WI38 (cell line): ENCODE data around the gene IFIT1B.
"Not testable (repeated sequence)": the region's sequence is repeated elsewhere in the genome, so short reads cannot be mapped to it uniquely, and the experiment has no call there.

ENCODE experiments used
- H3K4me3 ChIP-seq: 2 replicates; pipeline ENCODE4 v1.5.1; 2011; ENCODE audit warnings: low read depth, mild to moderate bottlenecking, control low read depth, low read length
- TF ChIP-seq, protein P1 (sequence below): IDR thresholded peaks from 2 replicates; pipeline ENCODE4 v1.5.1; 2012; ENCODE audit warnings: low read depth, mild to moderate bottlenecking, control low read depth, low read length

The IFIT1B gene

DNA sequence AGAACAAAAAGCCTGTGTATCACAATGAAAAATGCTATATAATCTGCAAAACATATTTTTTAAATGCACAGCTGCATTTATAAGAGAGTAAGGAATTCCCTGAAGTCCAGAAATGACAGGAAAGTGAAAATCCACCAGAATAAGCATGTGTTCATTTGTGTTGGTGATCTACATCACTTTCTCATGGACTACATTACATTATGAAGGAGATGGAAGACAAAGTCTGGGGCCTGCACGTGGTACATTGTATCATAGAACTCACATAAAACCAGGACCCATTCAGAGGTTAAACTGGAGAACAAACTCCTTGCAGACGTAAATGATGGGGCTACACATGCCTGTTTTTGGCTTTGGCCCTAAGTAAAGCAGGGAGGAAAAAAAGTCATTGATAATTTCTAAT is 33.7 kb upstream of the IFIT1B start:
- TF ChIP-seq, protein P1, sequence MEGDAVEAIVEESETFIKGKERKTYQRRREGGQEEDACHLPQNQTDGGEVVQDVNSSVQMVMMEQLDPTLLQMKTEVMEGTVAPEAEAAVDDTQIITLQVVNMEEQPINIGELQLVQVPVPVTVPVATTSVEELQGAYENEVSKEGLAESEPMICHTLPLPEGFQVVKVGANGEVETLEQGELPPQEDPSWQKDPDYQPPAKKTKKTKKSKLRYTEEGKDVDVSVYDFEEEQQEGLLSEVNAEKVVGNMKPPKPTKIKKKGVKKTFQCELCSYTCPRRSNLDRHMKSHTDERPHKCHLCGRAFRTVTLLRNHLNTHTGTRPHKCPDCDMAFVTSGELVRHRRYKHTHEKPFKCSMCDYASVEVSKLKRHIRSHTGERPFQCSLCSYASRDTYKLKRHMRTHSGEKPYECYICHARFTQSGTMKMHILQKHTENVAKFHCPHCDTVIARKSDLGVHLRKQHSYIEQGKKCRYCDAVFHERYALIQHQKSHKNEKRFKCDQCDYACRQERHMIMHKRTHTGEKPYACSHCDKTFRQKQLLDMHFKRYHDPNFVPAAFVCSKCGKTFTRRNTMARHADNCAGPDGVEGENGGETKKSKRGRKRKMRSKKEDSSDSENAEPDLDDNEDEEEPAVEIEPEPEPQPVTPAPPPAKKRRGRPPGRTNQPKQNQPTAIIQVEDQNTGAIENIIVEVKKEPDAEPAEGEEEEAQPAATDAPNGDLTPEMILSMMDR = no peak

DNA sequence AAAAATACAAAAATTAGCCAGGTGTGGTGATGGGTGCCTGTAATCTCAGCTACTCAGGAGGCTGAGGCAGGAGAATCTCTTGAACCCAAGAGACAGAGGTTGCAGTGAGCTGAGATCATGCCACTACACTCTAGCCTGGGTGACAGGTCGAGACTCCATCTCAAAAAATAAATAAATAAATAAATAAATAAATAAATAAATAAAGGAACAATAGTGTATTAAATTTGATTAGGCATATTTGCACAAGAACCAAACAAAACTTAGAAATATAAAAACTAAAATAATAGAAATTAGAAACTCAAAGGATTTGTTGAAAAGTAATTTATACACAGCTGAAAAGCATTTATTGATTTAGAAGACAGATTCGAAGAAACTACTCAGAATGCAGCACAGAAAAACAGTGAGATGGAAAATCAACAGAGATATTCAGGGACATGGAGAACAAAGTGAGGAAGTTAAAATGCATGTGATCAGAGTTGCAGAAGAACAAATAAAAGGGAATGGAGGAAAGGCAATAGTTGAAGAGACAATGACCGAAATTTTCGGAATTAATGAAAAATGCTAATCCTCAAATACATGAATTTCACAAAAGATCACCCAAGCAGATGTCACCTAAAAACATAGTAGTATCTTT is 32.4 kb upstream of the IFIT1B start:
- TF ChIP-seq, protein P1 = no peak
- H3K4me3 ChIP-seq = no peak overlapping the region

More for the DNA sequence above, 33.7 kb upstream of the IFIT1B start:
- H3K4me3 ChIP-seq = no peak overlapping the region

DNA sequence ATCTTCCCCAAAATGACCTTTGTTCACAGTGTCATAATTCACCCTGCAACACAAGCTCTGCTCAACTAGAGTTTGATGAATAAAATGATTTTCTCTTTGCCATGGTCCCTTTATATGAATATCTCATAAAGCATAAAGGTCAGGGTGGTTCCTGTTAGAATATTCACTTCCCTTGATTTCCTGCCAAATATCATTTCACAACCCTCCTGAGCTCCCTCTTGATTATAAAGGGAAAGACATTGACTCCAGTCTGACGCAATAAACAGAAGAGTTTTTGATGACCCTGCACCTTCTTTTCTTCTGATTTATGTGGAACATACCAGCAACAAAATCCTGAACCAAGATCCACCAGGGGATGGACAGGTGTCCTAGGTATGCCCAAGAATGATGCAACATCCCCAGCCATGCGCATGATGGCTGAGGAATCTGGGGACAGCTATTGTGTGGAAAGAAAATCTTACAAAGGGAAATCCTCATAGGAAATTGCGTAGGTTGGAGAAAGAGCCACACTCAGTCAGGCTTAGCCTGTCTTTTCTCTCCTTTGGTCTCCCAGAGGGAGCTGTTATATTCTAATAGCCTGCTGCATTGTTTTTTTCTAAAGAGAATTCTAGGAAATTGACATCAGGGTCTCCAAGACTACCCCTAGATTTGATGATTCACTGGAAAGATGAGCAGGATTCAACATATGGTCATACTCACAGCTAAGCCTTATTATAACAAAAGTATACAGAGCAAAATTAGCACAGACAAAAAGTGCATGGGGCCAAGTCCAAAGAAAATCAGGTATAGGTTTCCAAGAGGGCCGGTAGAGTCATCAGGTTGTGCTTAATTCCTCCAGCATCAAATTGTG is 31.2 kb upstream of the IFIT1B start:
- H3K4me3 ChIP-seq = no peak overlapping the region
- TF ChIP-seq, protein P1 = no peak

DNA sequence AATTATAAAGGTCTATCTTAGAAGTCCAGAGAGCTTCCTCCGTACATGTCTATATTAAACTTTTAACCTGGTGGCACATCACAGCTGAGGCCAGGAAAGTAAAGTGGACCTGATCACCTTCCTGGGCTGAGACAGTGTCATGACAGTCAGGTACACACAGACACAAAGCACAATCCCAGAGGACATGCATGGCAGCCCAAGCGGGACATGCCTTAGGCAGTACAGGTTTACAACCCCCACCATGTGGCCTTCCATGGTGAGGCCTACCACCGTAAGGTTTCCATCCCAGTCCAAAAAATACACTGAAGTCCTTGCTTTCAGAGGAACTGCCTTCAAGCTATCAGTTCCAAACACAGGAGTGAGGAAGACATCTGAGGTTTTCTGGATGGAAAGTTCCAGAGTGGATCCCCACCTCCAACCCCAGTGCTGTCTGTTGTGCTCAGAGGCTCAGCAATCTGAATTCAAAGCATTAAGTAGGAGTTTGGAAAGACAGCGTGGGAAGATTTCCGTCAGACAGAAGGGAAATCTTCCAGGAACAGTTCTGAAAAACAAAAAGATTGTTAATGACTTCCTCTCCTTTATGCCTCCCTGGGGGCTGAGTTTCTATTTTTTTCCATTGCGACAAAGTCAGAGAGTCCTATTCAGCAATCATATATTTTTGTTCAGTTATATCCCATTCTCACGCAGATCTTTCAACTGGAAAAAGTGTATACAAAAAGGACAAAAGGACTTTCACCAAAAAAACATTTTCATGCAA is 30.0 kb upstream of the IFIT1B start:
- H3K4me3 ChIP-seq = no peak overlapping the region
- TF ChIP-seq, protein P1 = no peak

DNA sequence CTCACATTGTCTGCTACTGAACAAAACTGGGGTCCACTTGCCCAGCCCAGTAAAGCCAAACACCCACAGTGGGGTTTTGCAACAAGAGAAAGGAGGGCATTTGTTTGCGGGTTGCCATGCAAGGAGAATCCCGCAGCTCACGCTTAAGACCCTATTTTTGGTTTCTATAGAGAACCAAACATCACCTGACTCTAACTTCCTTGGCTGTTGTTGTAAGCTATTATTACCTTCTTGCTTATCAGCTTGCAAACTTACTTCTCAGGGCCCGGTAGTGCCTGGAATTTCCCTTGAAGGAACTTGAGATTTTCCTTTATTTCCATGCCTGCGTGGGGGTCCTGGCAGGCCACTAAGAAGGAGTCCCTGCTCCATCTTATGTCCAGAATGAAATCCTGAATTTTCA is 29.4 kb upstream of the IFIT1B start:
- TF ChIP-seq, protein P1 = no peak

DNA sequence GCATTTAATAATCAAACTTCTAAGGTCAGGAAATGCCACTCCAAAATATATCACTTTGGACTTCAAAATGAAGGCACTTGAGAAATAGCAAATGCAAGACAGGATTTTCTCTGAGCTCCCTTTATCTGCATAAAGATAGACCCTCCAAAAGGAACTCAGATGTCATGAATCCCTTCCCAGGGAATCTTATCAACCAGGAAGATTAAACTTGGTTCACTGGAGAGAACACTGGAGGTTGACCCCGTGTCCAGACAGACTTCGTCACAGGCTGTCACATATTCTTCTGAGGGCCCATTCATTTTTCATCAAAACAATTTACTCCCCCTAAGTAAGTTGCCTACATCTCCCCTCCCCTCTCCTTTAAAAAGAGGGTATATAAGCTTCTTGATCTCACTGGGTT is 28.9 kb upstream of the IFIT1B start:
- no peak overlapping the region for H3K4me3 ChIP-seq
- TF ChIP-seq, protein P1 = no peak

More for the DNA sequence above, 29.4 kb upstream of the IFIT1B start:
- no peak overlapping the region for H3K4me3 ChIP-seq

DNA sequence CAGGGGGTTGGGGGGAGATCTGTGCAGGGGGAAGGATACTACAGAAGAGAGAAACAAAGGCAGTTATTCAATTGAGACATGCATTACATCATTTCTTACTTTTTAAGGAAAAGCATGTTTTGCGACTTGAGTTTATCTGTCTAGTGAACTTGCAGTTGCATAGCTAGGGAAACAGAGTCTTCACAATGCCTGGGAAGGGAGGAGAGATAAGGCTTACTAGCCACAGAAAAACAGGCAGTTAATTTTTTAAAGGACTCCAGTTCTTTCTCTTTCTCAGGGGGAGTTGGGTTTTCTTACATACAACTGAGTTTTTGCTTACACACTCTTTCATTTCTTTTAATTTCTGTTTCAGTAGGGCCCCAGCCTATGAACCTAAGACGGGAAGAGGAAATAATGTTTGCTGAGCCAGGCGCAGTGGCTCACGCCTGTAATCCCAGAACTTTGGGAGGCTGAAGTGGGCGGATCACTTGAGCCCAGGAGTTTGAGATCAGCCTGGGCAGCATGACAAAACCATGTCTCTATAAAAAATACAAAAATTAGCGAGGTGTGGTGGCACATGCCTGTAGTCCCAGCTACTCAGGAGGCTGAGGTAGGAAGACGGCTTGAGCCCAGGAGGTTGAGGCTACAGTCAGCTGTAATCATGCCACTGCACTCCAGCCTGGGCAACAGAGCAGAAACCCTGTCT is 27.1 kb upstream of the IFIT1B start:
- H3K4me3 ChIP-seq = not testable (repeated sequence)
